HG03460 (cell line): ENCODE data around the gene ECHDC1.

ENCODE experiments used
- ATAC-seq: cut with Tn5 transposase; IDR thresholded peaks from one replicate; pipeline ENCODE4 v1.9.1; 2021; ENCODE audit not compliant: unreplicated experiment

The ECHDC1 gene

DNA sequence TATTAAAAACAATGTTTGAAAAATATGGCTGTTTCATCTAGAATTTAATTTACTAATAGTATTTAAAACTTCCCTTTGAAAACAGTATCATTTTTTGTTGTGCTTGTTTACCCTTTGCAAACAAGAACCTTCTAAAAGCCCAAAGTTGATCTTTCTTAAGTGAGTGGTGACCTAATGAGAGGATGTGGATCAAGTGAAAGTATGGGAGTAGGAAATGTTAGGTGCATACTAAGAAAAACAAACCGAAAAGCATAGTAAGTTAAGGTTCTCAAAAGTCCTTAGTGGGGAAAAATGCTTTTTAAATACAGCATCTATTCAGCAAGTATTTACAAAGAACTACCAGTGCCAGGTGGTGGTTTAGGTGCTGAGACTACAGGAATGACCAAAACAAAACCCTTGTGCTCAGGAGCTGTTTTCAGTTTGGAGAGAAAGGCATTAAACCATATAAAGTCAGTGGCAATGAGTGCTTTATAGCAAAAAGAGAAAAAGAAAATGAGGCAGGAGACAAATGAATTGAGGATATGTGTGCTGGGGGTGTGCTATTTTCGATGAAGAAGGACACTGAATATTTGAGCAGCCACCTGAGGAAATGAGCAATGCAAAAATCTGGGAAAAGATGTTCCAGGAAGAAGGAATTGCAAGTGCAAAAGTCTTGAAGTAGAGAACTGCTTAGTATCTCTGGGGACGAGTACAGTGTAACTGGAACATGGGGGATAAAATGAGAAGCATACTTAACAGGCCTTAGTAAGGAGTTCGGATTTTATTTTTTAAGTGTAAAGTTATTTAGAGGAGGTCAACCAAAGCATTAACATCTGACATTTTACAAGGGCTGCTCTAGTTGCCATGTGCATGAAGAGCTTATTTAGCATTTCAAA lies 52.8 kb downstream of the ECHDC1 start:
- peak; percentile 29 for ATAC-seq

DNA sequence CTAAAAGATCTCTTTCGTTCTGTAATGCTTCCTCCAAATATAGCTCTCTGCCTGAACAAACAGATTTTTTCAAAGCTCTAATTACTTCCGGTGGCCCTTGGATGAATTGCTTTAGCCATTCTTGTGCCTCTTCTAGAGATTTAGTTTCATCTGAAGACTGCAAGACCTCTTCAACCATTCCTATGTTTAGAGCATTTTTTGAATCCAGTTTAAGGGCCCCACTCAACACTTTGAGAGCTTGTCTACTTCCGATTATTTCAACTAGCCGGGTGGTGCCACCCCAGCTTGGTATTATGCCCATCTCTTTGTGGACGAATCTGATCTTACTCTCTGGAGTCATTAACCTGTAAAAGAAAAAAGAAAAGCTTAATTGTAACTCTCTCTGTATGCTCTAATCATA lies 53.5 kb downstream of the ECHDC1 start:
- no peak for ATAC-seq

- no peak for ATAC-seq
These were observed 54.7 kb downstream of the ECHDC1 start for GRCh38 chr6:127288705-127289104.

DNA sequence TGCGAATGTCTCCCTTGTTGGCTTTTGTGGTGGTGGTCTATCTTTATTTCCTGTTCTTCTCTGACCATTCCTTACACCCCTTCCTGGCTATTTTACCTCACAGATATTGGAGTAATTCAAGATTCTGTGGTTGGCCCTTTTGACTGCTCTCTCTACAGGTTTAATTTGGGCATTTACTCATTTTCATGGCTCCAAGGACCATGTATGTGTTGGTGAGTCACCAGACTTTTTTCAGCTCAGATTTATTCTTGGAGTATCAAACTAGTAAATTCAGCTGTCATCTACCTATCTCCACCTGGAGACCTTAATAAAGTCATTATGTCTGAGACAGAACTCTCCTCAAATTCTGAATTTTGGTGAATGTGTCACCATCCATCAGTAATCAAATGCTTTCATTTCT lies 61.2 kb downstream of the ECHDC1 start:
- no peak for ATAC-seq

DNA sequence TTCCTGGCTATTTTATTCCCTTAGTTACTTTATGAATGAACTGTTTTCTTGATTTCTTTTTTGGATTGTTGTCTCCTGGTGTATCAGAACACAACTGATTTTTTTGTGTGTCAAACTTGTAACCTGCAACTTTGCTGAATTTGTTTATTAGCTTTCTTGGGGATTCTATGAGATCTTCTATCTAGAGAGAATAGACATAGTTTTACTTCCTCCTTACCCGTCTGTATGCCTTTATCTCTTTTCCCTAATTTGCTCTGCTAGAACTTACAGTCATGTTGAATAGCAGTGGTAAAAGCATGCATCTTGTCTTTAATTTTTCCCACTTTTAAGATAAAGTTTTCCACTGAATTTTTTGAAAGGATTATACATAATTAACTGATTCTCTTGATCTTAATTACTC lies 63.6 kb downstream of the ECHDC1 start:
- ATAC-seq, result no peak

GRCh38 chr6:127277878-127278843 lies 65.2 kb downstream of the ECHDC1 start:
- ATAC-seq, result no peak

DNA sequence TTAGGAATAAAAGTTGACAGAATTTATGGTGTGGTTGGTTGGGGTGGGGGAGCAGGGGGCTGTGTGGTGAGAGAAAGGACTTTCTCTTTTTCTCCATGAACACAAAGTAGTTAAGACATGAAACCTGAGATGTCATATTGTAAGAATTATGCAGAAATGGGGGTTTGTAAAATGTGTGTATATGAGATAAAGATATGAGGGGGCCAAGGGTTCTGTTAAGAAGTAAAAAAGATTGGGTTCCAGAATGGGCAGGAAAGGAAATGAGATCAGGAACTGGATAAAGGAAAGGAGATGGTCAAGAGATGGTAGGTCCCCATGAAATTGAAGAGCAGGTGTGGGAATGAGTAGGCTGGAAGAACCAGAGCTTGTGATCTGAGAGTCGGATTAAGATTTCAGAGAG lies 67.1 kb downstream of the ECHDC1 start:
- ATAC-seq, result no peak

DNA sequence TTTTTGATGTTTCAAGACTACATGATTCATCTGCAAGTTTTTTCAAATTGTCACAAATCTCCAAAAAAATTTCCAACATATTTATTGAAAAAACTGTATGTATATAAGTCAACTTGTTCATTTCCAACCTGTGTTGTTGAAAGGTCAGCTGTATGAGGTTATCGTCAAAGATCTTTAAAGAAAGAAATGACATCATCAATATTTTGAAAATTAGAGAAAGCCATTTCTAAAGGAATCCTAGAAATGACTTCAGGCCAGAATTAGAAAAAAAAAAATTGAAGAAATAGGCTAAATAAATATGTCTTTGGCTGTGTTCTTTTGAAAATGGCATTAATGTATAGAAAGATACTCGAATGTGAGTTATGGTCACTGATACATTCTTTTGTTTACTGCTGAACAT lies 69.9 kb downstream of the ECHDC1 start:
- no peak for ATAC-seq

- no peak for ATAC-seq
These were observed 70.8 kb downstream of the ECHDC1 start for GRCh38 chr6:127272576-127272975.

GRCh38 chr6:127267646-127268625 lies 75.5 kb downstream of the ECHDC1 start:
- ATAC-seq, result no peak

DNA sequence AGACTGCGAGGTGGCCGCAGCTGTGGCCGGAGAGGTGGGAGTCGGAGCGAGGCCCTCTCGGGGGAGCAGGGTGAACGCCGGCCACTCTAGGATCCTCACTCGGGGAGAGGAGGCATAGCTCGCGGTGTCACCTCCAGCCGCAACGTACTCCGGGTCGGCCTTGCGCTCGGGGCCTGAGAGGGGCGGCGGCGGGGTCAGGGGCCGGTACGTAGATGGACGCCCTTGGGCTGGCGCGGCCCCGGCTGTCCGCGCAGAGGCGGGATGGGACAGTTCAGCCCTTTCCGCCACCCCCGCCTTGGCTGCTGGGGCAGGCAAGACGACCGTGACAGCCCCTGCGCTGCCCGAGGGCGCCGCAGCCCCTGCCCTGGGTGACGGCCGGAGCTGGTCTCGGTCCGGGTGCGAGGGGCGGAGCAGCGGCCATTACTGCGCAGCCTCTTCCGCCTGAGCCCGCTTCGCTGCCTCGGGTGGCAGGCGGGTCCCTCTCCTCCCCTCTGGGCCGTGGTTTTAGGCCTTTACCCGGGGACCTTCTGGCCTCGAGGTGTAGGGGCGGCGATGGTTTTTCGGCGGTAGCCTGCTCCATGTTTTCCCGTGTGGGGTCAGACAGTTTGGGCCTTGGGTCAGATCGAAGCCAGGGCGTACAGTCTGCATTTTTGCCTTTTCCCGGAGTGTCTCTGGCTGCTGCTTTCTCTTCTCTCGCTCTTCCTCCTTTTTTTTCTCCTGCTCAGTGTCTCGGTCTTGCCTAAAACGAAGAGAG lies 76.3 kb downstream of the ECHDC1 start:
- ATAC-seq, result peak; percentile 71

DNA sequence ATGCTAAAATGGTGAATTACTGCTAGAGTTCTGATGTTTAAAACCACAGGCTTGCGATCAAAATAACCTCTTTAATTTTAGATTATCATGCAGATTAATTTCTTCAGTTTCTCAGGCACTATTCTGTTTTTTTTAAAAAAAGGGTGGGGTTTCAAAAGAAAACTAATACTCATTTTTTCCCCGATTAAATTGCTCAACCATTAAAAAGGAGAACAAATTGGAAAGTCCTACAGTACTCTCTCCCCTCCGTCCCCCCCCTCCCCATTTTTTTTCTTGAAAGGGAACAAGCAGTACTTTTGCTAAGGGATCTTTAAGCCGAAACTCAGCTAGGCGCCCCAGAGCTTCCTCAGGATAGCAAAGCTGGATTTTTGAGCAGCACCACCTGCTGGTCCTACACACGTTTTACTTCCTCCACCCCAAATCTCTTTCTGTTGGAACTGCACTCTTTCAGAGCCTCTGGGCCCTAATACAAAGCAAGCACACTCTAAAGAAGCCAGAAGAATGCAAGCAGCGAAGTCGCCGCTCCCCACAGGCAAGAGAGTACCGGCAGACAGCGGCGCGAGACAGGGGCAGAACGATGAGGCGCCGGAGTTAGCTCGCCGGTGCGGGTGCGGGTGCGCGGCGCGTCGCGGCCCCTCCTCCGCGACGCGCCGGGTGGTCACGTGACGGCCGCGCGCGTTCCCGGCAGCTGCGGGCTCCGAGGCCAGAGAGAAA lies 77.1 kb downstream of the ECHDC1 start, which contains the start of gene RNF146:
RNF146 (plus strand) TSS at position 687 of the 714 bp plus-strand sequence. CDS start 13,475 bp downstream, outside the sequence.
- ATAC-seq, result peak; percentile 74

DNA sequence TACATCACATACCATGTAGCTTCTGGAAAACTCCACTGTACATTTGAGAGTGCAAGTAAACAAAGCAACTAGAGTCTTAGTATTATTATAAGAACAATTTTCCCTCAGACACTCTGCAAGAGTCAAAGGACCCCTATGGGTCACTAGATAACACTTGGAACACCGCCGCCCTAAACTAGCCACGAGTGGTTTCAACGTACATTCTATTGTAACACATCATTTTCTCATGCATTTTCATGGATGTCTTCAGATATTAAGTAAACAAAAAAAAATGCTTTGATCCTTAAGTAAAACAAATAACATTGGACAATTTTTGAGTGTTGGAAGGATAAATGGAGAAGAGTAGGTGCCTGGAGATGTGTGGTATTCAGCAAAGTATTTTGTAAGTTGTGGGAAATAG lies 79.9 kb downstream of the ECHDC1 start:
- ATAC-seq, result no peak

GRCh38 chr6:127262896-127263295 lies 80.5 kb downstream of the ECHDC1 start:
- ATAC-seq, result no peak

- ATAC-seq, result no peak
These were observed 88.1 kb downstream of the ECHDC1 start for GRCh38 chr6:127255286-127255685.

- no peak for ATAC-seq
These were observed 93.8 kb downstream of the ECHDC1 start for GRCh38 chr6:127249621-127250020.

GRCh38 chr6:127247114-127248096 lies 96.0 kb downstream of the ECHDC1 start:
- no peak for ATAC-seq

GRCh38 chr6:127243501-127243900 lies 99.9 kb downstream of the ECHDC1 start:
- no peak for ATAC-seq
